Measurements from ENCODE around the gene SUPT20H.

Gene SUPT20H

GRCh38 chr13:37009692-37010091, 49.8 kb downstream of the SUPT20H start:
- in situ Hi-C loops (cut with HindIII; ENCODE audit: low sequenced_read_pairs) = no loop called here

DNA sequence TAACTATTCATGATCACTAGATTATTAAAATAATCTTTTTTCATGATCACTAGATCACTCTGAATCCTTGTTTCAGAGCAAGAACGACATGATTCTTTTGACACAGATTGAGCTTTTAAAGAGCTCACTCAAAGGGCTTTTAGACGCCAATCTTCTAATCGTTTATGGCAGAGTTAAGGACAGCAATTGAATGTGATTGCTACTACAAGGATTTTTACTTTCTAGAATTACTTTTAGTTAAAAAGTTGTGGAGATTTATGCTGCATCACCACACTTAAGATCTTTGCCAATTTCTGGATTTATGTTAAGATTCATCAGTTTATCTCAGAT, 57.6 kb downstream of the SUPT20H start:
- in situ Hi-C loops (cut with HindIII; ENCODE audit: low sequenced_read_pairs) = no loop called here

GRCh38 chr13:36999054-36999714, 60.3 kb downstream of the SUPT20H start, which contains the start of gene ALG5:
Gene ALG5, minus strand, starts transcription at chr13:36999340. Its CDS starts 40 bp downstream, at chr13:36999300.
- in situ Hi-C loops (cut with HindIII; ENCODE audit: low sequenced_read_pairs) = no loop called here

GRCh38 chr13:36998624-36999041, 60.9 kb downstream of the SUPT20H start:
- in situ Hi-C loops (cut with HindIII; ENCODE audit: low sequenced_read_pairs) = no loop called here

DNA sequence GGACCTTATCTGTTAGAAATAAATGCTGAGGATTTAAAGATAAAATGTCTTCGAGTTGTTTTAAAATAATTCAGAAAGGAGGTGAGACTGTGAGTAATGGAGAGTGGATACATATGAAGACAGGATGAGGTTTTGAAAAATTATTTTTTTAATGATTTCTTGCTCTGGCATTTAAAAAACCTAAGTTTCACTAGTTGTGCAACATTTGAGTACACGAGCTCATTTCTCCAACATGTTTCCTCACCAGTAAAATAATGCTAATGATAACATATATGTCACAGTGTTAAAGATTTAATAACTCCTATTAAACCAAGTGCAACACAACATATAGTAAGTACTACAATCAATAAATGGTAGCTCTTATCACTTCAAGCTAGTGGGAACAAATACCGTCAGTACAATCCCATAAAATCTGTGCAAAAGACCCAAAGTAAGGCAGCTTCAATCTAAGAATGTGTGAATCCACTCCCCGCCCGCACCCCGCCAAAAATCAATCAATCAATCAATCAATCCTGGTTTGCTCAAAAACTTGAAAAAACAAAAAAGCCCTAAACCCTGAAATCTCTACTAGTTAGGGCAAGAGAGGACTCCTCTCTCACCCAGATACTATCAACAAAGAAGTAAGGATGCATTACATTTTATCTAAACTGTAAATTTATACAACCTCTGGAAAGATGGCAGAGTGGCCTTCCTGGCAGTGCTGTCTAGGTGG, 61.6 kb downstream of the SUPT20H start:
- in situ Hi-C loops (cut with HindIII; ENCODE audit: low sequenced_read_pairs) = no loop called here

GRCh38 chr13:36992362-36992761, 67.1 kb downstream of the SUPT20H start:
- in situ Hi-C loops (cut with HindIII; ENCODE audit: low sequenced_read_pairs) = no loop called here

DNA sequence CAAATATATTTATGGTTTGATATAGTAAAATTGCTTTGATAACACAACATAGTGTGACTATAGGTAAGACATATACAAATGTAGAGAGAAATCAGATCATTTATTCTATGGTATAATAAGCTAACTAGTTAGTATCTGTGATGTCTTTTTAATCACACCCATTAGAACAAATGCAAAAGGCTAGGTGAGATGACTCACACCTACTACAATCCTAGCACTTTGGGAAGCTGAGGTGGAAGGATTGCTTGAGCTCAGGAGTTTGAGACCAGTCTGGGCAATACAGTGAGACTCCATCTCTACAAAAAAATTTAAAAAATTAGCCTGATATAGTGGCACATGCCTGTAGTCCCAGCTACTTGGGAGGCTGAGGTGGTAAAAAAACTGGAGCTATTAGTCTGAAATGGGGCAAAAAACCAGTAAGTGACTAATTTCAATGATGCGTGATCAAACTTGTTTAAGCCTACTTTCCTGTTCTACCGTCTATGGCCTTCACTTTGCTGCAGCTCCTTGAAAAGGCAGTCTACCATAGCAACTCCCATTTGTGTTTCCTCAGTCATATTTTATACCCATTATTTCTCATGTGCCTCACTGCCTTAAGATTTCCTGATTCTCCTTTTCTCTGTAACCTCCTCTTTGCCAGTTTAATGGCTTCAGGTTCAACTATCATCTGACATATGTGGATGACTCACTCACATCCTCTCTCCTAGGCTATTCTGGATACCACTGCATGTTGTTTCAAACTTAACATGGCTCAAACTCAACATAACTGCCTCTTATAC, 72.8 kb downstream of the SUPT20H start:
- in situ Hi-C loops (cut with HindIII; ENCODE audit: low sequenced_read_pairs) = no loop called here

GRCh38 chr13:36981156-36981743, 78.2 kb downstream of the SUPT20H start:
- in situ Hi-C loops (cut with HindIII; ENCODE audit: low sequenced_read_pairs) = no loop called here

DNA sequence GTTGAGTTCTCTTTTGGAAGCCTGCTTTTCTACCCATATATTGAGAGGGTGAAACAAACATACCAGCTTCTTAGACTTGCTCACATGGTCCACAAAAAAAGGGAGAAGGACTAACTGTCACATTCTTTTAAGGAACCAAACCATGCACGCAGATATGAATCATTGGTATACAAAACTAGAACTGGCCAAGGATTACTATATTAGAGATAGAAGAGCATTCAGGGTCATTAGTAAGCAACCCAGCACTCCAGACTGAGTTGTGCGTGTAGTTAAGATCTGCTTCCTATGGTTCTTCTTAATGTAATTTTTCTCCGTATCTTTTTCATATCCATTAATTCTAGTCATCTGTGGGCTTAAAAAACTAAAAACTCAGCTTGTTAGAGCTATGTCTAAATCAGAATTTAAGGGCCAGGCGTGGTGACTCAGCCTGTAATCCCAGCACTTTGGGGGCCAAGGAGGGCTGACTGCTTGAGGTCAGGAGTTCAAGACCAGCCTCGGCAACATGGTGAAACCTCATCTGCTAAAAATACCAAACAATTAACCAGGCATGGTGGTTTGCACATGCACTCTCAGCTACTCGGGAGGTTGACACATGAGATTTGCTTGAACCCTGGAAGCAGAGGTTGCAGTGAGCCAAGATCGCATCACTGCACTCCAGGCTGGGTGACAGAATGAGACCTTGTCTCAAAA, 80.0 kb downstream of the SUPT20H start:
- in situ Hi-C loops (cut with HindIII; ENCODE audit: low sequenced_read_pairs) = no loop called here

GRCh38 chr13:36975172-36975571, 84.3 kb downstream of the SUPT20H start:
- in situ Hi-C loops (cut with HindIII; ENCODE audit: low sequenced_read_pairs) = no loop called here

- in situ Hi-C loops (cut with HindIII; ENCODE audit: low sequenced_read_pairs) = no loop called here
These were observed 85.7 kb downstream of the SUPT20H start for GRCh38 chr13:36973621-36974295.

- in situ Hi-C loops (cut with HindIII; ENCODE audit: low sequenced_read_pairs) = no loop called here
These were observed 86.5 kb downstream of the SUPT20H start for GRCh38 chr13:36973009-36973408.

GRCh38 chr13:36966404-36966803, 93.1 kb downstream of the SUPT20H start:
- in situ Hi-C loops (cut with HindIII; ENCODE audit: low sequenced_read_pairs) = no loop called here

DNA sequence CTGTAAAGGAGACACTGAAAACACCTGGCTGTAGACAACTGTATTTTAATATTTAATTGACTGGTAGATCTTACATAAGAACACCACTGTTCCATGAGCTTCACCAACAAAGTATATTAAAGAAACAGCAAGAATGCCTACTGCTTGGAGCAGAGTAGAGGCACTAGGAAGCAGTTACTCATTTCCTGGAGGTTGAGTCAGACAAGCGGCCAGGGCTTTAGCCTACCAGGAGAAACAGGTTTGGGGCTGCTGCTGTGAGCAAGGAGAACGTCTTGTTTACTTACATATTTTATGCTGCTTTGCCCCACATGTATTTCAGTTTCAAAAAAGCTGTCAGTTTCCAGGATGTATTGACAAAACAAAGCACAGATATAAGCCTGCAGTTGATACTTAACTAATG, 93.7 kb downstream of the SUPT20H start:
- in situ Hi-C loops (cut with HindIII; ENCODE audit: low sequenced_read_pairs) = no loop called here

DNA sequence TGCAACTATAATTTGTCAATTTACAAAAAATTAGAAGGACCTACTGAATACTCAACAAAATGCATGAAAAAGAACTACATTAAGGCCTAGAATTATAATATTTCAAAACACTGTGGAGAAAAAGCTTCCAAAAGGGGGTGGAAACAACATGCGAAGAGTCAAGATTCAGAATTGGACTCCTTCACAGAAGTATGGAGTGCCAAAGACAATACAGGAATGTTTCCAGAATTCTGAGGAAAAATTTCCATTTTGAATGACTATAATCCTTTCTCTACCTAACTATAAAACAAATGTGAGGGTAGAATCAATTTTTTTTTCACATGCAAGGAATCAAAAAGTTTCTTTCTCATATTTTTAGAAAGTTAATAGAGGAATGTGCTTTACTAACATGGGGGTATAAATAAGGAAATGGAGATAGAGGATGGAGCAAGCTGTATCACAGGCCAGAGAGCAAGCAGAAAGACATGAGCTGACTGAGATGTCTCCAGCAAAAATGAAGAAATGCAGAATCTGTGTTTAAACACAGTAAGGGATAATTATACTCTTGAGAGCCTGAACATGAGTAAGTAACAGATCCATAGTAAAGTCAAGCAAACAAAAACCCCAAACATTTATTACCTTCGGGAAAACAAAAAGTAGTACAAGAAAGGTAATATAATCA, 99.9 kb downstream of the SUPT20H start:
- in situ Hi-C loops (cut with HindIII; ENCODE audit: low sequenced_read_pairs) = no loop called here

Data from DLD1 (cell line).